SW 1271 (cell line): ENCODE results near the gene STAC.
"Not testable (repeated sequence)": the region's sequence is repeated elsewhere in the genome, so short reads cannot be mapped to it uniquely, and the experiment has no call there.

Experiments
- DNase-seq, 2 experiments: peaks; one replicate each; lab custom pipeline; 2025; lab: John Stamatoyannopoulos, UW

Gene STAC

DNA sequence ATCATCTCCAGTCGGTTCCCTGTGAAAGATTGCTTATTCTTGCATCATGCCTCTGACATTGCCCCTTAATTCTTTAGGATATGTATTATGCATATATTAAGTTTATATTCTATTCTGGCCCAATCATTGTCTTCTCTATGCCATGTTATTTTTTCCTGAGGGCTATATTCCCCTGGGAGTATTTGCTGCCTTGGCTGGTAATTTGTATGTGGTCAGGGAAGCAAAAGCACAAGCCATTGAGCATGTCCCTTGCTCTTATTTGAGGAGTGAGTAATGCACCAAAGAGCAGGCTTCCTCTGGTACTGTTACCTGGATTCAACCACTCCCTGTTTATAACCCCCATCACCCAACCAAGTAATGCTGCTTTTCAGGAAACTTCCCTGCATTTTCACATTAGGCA, 36.3 kb downstream of the STAC start:
- no peak for DNase-seq

DNA sequence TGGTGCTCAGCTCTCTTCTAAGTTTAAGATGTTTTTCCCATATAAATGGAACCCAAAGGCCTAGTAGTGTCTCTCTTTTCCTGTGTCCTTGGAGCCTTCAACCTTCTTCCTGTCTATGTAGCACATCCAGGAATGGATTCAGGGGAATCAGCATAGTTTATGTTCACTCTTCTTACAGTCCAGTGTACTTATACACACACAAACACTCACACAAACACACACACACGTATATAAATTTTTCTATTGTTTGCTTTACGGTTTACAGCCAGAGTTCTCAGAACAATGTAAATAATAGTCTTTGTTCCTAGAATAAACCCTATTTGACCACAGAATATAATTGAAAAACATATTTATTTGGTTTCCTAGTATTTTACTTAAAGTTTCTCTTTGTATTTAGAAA, 36.9 kb downstream of the STAC start:
- DNase-seq = no peak

DNA sequence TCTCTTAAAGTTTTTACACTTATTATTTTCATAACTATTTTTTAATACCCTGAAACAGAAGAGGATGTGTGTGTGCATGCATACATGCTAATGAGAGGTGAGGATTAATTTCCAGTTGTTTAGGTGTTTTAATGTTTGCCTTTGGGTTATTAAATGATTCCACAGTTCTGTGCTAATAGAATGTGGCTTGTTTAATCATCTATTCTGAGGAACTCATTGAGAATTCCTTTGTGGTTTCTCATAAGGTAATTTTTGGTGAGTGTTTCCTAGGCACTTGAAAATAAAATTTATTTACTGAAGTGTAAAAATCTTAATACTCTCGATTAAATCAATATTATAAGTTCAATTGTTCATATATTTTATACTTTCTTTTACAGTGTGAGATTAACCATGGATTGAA, 38.0 kb downstream of the STAC start:
- DNase-seq = no peak

DNA sequence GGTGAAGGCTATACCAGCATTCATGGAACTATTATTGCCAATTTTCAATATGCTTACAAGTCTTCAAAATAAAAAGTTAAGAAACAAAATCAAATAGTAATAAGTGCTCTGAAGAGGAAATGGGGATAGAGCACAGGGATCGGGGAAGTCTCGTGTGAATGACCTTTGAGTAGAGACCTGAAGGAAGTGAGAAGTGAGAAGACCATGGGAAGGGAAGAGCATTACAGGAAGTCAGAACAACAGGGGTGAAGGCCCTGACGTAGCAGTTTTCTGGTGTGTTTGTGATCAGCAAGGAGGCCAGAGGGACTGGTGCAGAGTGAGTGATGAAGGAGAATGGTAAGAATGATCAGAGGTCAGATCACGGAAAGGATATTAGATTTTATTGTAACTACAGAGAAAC, 48.1 kb downstream of the STAC start:
- no peak for DNase-seq

DNA sequence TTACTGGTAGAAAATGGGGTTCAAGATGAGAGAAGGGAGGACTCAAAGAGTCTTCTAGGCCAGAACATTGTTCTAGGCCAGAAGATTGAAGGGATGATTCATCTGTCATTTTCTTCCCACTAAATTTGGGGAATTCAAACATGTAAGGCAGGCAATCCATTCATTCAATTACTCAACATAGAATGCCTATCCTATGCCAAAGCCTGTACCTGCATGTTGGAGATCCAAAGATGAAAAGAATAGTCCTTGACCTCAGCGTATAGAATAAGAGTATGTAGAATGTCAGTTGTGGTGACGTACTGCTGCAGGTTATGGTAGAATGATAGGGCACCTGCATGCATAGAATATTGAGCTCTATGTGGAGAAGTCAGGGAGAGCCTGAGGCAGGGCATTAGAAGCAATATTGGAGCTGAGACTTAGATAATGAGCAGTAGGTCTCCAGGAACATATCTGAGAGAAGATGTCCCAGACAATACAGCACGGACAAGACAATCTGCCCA, 49.7 kb downstream of the STAC start:
- no peak for DNase-seq

DNA sequence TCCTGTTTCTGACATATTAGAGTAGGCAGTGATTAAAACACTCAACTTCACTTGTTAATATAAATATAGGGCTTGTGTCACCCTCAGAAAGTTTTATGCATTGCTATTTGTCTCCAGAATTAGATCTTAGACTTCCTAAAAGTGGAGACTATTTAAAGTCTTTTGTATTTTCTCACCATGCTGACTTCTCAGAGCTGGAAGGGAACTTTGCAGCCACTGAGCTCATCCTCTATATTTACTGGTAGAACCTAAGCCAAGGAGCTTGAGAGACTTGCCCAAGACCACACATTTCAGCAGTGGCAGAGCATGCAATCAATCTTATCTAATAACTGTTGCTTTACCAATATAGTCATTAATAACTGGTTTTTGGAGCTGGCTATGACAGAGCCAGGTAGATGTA, 53.2 kb downstream of the STAC start:
- no peak for DNase-seq

DNA sequence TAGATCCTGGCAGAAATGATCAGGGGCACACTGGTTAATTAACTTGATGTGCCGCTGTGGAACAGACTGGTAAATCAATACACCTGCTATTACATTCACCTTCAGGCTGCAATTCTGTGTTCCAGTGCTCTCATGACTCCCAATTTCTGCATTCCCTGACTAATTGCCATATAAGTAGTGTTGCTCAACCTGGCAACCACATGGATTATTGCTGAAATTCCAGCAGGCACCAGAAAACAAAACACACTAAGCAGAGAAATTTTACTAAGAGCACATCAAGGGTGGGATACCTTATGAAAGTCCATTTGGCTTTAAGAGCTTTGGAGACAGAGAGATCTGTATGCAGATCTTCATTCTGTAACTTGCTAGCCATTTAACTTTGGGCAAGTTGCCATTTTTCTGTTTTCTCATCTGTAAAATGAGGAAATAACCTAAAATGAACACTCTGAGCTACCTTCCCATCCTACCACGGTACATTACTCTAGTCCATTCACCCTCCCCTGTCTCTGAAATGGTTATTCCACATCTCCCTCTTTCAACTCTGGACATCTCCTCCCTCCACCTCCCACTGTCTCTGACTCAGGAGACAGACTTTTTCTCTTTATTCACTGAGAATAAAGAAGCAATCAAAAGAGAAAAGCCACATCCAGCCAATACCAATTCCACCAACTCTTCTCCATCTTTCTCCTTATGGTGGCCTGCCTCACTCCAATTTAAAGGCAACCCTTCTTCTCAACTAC, 54.6 kb downstream of the STAC start:
- no peak for DNase-seq

DNA sequence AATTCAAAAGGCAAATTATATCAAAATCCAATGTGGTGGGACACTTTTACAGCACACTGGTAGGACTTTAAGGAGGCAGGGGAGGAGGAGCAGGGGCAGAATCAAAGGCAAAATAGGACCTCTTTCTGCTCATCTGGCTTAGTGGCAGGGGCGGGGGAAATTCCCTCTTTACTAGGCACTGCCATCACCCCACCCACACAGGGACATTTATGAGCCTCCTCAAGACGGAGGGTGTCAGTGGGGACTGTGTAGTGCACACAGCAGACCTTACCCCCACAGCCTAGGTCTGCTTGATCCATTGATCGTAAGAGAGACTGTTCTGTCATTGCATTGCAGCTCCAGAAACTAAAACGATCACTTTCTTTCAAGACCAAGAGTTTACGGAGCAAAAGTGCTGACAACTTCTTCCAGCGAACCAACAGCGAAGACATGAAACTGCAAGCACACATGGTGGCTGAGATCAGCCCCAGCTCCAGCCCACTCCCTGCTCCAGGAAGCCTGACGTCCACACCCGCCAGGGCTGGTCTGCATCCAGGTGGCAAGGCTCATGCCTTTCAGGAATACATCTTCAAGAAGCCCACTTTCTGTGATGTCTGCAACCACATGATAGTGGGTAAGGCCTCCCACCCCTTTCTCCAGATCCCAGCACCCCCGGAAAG, 62.9 kb downstream of the STAC start:
- DNase-seq = no peak

DNA sequence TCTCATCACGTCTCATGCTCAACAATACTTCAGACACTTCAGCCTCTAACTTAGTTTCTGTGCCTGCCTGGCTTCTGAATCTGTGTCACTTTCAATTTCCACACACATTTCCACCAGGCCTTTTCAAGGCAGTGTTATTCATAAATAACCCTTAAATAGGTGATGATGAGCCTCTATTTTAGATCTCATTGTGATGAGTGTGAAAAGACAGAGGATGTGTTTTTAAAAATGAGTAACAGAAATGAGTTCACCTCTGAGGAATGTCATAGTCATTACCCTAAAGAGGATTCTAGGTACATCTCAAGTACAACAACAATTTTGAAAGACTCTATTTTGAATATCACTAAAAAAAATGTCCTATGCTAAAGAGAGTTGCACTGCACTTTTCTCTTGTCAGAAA, 64.6 kb downstream of the STAC start:
- DNase-seq = peak; percentile 7 to 40

DNA sequence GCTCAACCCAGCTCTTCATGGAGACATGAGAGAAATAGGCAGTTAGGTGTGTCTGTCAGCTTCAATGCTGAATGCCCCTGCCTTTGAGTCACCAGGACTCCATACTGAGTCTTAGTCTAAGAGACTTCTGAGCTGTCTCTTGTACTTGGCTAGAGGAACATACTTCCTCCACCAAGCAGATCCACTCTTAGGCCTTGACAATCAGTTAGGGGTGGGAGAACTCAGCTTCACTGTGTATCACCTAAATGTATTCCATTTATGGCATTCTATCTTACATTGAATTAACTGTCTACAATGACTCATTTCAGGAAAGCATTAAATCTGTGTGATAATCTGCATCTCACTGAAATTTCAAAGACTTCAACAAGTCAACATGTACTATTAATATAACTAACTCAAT, 66.0 kb downstream of the STAC start:
- no peak for DNase-seq

DNA sequence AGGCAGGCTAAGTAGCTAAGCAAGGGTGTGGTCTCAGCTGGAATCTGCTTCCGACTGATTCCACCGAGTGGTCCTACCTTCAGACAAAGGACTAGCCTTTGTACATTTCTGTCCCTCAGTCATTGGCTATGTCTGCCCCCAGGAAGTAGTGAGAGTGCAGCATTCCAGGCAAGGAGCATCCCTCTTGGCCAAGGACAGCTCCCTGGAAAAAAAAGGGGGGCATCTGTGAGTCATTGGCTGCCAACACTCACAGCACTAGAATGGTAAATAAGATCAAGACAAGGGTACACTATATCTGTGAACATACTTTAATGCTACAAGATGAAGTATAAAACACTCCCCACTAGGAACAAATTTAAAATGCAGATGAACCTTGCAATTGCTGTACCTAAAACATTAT, 66.8 kb downstream of the STAC start:
- DNase-seq = no peak

DNA sequence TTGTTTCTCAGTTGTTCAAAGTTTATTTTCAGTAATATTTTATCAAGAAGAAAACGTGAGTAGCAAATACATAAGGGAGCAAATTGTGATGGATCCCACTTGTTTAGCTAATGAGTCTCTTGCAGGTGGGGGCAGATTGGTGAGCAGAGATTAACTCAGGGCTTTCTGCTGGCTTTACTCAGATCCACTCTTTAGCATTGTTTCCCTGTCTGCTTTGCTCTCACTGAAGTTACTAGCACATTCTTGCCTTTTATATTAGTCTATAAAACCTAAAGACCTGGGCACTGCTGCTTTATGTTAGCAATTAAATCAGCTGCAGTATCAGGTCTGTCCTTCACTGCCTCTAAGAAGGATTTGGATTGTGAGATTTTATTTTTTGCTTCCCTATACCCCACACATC, 71.5 kb downstream of the STAC start:
- DNase-seq = no peak

DNA sequence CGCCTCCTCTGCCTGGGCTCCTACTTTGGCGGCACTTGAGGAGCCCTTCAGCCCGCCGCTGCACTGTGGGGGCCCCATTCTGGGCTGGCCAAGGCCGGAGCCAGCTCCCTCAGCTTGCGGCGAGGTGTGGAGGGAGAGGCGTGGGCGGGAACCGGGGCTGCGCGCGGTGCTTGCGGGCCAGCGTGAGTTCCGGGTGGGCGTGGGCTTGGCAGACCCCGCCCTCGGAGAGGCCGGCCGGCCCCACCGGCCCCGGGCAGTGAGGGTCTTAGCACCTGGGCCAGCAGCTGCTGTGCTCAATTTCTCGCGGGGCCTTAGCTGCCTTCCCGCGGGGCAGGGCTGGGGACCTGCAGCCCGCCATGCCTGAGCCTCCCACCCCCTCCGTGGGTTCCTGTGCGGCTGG, 72.9 kb downstream of the STAC start:
- DNase-seq = not testable (repeated sequence)

DNA sequence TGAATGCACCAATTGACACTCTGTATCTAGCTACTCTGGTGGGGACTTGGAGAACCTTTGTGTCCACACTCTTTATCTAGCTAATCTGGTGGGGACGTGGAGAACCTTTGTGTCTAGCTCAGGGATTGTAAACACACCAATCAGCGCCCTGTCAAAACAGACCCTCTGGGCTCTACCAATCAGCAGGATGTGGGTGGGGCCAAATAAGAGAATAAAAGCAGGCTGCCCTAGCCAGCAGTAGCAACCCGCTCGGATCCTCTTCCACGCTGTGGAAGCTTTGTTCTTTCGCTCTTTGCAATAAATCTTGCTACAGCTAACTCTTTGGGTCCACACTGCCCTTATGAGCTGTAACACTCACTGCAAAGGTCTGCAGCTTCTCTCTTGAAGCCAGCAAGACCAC, 73.6 kb downstream of the STAC start:
- DNase-seq = not testable (repeated sequence)

DNA sequence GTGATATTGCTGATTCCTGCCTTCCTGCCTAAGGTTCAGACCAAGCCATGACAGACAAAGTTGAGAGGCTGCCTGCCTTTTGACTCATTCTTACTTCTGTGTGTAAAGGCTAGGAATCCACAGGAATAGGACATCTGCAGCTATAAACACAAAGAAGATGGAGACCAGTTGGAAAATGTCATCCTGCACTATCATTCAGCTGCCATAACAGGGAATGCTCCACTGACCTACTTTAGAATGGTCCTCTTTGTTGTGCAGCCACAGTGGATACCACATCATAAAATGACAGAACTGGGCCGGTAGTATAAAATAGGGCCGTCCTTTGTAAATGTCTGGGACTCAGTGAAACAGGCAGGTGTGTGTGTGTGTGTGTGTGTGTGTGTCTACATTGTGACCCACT, 75.1 kb downstream of the STAC start:
- no peak for DNase-seq

DNA sequence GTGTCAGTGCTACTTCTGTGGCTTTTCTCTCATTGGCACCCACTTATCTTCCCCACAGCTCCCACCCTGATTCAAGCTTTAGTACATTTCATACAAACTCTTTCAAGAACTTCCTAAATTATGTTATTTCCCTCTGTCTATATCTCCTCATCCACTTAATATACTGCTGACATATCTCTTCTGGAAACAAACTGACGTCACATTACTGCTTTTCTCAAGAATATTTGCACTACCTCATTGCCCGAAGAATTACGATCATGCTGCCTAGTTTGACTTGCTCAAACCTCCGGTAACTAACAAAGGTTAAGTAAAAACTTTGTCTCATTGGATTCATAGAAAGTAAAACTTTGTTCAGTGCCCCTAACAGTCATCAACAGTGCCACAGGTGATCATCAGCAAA, 76.5 kb downstream of the STAC start:
- no peak for DNase-seq

DNA sequence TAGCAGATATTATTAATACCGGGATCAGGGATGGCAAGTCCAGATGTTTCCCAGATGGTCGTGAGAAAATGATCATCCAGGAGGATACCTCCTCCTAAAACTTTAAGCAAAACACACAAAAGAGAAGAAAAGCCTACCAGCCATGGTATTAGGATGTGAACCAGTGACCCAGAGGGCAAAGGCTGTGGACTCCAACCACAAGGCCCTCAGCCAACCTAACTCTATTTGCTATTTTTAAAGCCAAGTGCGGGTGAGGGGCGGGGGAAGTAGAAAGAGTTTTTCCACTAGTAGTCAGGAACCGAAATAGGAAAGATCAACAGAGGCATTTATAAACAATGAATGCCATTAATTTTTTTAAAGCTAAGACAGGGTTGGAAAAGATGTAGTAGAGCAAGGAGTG, 77.4 kb downstream of the STAC start:
- no peak for DNase-seq

DNA sequence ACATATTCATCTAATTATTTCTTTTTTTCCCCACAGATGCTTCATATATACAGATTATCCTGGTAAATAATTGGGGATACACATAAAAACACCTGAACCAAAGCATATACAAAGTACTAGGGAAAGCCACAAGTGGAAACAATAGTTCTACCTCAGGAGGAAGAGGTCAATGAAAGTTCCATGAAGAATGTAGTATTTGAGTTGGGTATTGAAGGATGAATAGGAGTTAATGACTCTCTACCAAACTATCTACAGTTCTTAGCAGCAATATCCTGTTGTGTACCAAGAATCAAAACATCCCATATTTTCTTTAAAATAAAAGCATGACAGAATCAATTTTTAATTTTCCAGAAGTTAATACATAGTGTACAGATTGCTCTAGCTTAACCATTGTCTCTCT, 78.9 kb downstream of the STAC start:
- no peak for DNase-seq

DNA sequence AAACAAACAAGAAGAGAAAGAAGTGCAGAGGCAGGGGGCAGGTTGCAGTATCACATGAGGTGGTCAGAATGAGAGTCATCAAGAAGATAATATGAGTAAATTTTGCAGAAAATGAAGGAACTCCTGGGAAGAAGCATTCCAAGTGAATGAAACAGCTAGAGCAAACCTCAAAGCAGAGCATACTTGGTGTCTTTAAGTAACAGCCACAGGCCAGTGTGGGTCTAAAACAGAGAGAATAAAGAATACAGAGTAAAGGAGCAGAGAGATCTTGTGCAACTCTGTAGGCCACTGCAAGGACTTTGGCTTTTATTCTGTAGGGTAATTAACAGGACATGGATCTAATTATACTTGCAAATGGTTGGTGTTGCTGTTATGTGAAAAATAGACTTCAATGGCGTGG, 81.3 kb downstream of the STAC start:
- DNase-seq = no peak

DNA sequence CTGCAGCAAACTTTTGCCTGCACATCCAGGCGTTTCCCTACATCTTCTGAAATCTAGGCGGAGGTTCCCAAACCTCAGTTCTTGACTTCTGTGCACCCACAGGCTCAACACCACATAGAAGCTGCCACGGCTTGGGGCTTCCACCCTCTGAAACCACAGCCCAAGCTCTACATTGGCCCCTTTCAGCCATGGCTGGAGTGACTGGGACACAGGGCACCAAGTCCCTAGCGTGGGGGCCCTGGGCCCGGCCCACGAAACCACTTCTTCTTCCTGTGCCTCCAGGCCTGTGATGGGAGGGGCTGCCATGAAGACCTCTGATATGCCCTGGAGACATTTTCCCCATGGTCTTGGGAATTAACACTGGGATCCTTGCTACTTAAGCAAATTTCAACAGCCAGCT, 91.7 kb downstream of the STAC start:
- DNase-seq = not testable (repeated sequence)

DNA sequence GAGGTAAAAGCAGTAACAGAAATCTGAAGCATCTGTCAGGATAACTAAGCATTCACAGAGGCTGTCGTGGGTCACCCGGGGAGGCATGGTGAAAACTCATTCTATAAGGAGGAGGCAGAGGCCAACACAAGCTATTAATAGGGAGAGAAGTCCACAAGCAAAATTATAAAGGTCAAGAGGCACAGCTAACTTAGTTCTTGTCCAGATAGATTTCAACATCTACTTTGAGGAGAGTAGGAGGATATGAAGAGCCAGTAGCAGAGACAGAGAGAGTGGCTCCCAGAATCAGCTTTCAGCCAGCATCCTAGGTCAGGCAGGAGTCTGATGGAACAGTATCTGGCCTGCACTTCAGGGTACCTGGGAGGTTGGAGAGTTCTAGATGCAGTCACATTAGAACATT, 95.3 kb downstream of the STAC start:
- no peak for DNase-seq

DNA sequence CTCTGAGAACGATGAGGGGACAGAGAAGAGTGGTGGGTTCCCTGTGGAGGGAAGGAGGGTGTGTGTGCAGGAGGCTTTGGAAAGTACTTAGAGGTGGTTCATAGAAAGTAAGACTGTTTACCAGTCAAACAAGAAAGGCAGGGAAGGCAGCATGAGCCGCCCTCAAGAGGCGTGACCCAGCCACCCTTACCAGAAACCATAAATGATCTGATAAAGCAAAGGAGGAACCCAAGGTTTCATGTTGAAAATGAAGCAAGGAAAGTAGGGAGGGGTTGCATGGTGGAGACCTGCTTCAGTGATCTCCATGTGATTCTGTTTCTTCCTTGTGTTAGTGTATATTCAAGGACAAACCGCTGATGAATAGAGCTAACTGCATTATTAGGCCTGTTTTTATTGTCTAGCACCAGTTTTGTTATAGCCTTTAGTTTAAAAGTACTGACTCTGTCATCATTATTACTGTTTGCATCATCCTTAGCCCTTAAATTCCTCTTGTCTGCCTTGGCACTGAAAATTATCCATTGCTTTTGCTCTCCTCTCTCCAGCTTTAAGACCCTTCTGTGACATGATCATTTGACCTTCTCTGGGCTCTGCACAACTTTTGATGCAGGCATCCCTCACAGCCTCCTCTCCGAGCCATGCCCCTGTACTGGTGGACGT, 96.1 kb downstream of the STAC start:
- DNase-seq = no peak

DNA sequence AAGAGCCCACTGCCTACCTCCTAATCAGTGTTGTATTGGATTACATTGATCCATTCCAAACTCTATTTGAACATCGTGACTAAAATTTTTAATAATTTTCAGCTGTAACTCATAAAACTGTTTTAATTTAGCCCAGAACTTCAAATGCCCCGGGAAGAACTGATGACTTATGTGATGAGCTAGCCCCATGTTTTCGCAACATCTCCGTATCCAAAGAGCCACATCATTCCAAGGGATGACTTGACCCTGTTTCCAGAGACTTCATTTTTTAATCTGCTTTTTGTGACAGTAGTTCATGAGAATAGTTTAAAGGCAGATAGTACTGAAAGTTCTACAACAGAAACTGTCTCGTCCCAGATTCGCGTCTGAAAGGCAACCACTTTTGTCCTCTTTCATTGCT, 97.4 kb downstream of the STAC start:
- DNase-seq = no peak
